Measurements from ENCODE around the gene SH3GL2. TPM values are rescaled to one million over a fixed set of nuclear protein-coding genes. Genes with fewer than 3 reads are reported as not detected.

Gene SH3GL2
- polyA plus RNA-seq, 5 donors, result 5.7 to 11.1 (median 8.5) TPM

DNA sequence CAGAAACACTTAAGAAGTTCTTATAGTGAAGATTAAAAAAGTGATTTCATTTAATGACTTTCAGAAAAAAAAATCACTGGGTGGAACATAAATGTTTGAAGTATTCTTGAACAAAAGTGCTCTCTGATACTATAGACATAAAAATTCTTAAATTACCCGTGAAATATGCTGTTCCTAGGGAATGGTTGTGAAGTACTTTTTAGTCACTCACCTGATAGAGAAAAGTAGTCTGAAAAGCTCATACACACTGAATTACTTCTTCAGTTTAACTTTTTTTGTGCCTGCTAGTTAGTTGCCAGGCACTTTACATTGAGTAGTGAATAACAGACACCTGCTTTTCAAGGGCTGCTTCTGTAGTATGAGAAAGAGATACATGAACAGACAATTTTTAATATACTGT, 78.0 kb downstream of the SH3GL2 start:
- DNase-seq, result no peak

DNA sequence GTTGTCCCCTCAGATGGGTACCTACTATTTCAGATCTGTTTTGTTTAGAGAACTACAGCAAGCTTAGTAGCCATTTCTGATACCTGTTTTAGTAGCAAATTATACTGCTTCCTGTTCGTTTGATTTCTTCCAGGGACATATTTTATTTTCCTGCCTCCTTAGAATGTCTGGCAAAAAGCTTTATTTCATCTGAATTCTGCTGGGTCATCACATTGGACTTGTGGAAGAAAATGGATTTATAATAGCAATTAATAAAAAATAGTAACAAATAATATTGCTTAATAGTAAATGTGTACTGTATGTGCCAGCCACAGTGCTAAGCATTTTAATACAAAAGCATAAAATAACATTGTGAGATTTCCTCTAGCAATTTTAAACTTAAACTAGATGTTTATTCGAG, 79.4 kb downstream of the SH3GL2 start:
- no peak for DNase-seq

DNA sequence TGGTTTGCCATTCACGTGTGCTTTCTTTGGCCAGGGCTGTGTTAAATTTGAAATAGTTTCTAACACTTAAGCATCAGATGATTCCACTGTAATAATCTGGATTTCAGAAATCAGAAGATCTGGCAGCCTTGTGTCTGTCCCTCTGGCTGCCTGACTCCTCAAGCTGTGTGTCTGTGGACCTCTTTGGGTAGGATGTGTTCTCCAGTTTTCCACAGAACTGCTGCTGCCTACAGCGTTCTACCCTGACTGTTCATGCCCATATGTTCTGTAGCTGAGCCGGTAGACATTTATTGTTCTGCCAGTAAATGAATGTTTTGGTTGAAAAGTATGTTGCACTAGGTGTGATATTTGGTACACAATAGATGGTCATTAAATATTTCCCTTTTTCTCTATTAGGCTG, 81.3 kb downstream of the SH3GL2 start:
- no peak for DNase-seq

DNA sequence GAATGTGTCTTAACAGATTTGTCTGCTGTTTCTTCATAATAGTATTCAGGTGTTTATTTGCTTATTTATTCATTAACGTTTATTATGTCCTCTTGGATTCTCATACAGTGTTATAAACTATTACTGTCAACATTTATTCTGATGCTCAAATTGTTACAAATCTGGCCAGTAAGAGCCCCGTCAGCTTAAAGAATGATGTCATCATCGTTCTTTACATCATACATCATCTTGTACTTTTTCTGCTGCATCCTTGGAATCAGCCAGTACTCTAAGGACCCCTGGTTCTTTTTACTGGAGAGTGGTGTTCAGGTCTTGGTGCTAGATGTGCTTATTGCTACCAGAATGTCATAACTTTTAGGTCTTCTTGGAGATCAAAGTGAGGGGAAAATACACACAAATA, 86.6 kb downstream of the SH3GL2 start:
- DNase-seq, result no peak

DNA sequence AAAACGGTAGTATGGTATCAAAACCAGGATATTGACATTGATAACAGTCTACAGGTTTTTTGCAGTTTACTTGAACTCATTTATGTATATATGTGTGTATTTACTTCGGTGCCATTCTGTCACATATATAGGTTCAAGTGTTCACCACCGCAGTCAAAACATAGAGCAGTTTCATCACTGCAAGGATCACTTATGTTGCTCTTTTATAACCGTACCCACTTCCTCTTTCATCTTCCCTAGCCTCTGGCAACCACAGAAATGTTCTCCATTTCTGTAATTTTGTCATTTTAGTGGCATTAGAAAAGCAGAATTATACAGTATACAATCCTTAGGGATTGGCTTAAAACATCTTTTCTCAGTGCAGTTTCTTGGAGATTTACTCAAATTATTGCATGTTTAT, 90.3 kb downstream of the SH3GL2 start:
- DNase-seq, result no peak

DNA sequence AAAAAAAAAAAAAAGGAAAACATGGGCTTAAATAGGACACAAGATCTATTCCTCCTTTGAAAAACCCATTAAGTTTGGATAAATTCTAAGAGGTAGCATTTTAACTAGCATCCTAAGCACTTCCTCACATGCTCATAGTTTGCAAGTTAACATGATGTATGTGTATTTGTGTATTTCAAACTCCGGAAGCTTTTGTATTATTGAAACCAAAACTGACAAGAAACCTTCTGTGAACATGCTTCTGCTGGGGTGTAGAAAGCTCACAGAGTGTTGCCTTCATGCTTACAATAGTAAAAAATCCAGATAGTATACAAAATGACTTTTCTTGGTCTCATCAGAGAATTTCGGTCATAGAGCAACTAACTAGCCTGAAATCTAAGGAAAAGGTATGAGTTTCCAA, 103.8 kb downstream of the SH3GL2 start:
- DNase-seq, result no peak

DNA sequence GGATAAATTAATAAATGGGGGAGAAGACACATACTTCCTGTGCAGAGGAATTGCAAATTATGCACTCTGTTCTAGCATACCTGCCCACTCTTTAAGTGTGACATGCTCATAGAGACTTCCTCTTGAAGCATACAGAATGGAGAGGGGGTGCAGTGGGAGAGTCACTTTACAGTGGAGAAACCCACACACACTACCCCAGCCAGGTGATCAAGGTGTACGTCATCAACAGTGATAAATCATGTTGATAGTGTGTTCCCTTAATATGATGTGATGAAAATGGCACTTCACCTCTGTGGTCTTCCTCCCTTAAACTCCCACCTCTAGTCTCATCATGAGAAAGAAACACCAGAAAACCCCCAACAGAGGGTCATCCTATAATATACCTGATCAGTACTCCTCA, 110.0 kb downstream of the SH3GL2 start:
- DNase-seq, result no peak

DNA sequence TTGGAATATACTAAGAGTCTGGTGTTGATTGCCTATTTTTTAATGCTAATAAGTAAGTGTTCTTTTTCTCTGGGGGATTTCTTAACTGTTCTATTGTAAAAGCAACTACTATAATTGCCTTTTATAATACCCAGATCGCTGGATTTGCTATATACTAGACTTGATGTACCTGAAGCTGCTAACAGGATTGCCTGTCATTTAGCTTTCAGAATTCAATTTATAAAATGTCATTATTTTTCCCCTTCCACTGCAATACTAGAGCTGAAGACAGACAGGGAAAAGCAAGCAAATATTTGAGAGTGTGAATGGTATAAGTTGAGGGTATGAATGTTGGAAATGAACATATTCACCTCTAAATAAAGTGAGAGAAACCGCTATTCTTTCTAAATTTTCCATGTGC, 115.5 kb downstream of the SH3GL2 start:
- DNase-seq, result no peak

DNA sequence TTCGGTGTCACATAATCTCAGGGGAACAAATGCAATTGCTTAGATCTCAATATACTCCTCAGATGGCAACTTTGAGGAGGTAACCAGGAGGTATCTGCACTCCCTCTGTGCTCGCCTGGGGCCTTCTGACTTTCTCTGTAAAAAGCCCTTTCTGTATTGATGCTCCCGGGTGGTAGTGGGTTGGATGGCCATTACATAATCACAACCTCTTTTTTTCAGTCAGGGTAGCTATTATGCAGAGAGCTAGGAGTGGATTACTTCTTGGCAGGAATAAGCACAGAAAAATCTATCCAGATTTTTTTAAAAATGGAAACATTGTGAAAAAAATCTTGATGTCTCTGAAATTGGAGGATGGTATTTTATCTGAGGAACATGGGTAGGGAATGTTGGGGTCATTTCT, 116.6 kb downstream of the SH3GL2 start:
- no peak for DNase-seq

DNA sequence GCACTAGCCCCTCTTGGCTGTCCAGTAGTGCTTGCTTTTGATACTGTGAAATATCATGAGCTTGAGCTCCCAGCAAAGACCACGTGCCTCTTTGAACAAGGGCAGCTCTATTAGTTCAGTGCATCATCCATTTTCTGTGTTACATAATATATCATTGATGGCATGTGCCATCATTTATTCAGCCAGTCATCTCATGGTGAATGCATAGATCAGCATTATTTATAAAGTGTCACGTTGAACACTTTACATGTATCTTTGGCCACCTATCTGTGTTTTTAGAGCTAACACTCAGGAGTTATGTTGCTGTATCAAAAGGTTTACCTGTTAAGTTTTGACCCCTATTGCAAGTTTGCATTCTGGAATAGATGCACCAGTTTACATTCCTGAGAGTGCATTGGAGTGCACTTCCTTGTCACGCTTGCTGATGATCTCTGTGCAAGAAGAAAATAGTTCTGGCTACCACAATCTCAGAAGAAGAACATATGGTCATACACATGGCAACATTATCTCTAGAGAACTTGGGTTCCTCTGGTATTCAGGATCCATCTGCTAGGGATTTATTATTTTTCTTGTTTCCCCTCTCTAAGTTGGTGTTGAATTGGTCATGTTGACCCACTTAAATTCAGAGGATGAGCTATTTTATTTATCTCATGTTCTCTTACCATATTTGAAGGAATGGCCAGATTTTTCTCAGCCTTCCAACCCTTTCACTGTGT, 120.9 kb downstream of the SH3GL2 start:
- DNase-seq, result no peak

DNA sequence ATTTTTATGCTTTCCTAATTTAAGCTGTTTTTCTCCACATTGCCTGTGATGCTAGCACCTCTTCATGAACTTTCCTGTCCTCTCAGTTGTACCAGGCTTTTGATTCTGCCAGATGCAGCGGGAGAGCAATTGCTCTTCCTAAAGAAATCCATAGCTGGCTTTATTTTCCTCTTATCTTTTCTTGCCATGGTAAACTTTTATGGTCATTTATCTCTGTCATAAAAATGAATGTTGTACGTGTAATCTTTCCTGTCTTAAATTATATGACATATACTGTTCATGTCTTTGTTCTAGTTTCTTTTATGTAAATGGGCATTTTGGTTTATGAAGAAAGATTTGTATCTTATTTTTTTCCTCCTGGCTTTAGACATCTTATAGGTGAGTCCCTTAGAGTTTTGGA, 127.5 kb downstream of the SH3GL2 start:
- DNase-seq, result no peak

DNA sequence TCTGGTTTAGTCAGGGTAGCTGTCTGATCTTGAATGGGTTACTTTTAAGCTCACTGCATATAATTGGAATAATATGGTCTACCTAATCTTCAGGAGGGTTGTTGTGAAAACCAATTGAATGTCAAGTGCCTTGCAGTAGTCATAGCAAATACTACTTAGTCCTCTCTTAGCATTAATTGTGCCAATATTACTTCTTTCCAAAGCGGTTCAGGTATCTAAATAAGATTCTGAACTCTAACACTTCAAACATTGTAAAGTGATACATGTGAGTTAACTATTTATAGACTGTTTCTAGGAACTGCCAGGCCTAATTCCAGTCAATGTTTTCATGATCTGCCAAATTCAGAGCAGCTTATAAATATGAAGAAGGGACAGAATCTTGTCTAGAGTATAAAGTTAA, 140.2 kb downstream of the SH3GL2 start:
- DNase-seq, result no peak

DNA sequence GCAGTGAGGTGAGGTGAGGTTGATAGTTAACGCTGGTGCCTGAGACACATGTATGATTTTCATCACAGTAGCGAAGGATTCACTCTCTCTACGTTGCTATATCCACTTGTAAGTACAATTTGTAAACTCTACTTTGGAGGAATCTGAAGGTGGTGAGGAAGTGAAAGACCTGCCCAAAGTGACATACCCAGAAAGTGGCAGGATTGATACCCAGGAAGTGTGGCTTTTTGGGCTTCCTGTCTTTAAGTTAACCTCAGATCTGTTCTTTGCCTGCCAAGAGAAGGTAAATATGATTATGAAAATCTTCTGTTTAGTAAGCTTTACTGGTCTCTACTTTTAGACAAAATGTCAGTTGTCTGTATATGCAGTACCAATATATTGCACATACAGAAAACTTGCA, 143.1 kb downstream of the SH3GL2 start:
- DNase-seq, result no peak

DNA sequence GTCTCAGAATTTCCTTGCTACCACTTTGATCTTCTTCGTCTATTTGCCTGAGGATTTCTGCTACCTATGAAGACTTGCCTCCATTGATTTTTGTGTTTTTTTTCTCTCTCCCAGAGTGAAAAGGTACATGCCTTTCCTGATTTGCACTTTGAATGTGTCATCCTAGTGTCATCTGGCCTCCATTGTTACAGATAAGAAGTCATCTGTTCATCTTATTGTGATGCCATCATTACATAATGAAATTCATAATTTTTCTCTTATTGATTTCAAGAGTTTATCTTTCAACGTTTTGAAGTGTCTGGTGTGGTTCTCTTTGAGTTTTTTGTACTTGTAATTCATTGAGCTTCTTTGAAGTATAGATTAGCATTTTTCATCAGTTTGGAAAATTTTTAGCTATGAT, 144.8 kb downstream of the SH3GL2 start:
- no peak for DNase-seq

DNA sequence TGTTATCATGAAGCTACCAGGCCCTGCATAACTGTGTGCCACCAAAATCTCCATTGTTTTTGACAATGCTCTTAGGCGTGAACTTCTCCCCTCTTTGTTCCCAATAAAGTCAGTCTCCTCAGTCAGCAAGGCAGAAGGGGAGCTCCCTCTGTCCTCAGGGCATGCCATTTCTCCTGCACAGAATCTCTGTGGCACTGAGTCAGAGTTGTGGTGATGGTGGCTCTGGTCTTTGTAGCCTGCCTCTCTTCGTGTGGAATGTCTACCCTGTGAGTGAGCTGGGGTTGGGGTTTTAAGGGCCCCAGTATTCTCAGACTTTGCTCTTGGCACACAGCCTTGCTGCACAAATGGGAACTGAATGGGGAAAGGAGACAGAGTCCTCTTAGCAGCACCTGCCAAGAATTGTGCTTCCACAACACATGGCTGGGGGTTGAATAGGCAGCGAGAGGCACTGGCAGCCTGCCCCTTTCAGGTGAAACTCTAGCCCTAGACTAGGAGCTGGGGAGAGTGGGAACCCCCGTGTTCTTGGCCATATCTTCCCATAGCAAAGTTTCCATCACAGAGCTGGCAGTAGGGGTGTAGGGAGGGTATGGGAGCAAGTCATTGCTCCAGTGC, 146.6 kb downstream of the SH3GL2 start:
- no peak for DNase-seq

DNA sequence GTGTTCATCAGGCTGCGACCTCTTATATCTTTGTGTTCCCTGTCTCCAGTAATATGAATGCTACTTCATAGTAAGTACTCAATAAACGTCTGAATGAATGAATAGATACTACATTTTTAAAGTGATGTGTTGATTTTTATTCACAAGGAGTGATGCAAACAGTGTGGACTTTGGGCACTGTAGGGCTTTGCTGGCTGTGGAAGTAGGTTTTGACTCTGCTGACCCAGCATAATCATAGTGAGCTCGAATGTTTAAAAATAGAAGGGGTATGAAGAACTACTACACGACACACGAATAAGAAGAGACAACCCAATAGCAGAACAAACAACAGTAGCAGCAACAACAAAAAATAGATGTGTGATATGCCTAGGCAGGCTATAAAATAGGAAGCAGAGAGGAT, 147.4 kb downstream of the SH3GL2 start:
- DNase-seq, result no peak

DNA sequence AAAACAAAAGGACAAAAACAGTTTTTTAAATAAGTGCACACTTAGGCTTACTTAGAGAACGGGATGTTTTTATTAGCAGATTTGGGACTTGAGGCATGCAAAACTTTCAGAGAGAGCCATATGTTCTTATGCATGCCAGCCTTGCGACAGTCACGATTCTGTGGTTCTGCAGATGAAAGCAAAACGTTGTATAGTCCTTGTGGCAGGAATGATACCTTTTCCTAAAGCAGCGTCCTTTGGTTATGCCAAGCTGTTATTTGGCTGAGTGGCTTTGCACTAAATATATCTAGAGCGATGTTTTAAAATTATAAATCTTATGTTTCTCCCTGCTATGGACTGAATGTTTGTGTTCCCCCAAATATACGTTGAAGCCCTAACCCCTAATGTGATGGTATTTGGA, 152.0 kb downstream of the SH3GL2 start:
- DNase-seq, result no peak

DNA sequence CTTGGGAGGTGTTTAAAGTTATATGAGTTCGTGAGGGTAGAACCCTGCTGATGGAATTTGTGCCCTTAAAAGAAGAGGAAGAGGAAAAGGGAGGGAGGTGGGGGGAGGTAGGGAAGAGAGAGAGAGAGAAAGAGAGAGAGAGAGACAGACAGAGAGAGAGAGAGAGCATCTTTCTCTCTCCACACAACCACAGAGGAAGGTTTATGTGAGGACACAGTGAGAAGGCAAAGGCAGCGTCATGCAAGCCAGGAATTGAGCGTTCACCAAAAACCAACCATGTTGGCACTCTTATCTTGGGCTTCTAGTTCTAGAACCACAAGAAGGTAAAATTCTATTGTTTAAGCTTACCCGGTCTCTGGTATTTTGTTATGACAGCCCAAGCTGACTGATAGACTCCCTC, 152.4 kb downstream of the SH3GL2 start:
- DNase-seq, result no peak

DNA sequence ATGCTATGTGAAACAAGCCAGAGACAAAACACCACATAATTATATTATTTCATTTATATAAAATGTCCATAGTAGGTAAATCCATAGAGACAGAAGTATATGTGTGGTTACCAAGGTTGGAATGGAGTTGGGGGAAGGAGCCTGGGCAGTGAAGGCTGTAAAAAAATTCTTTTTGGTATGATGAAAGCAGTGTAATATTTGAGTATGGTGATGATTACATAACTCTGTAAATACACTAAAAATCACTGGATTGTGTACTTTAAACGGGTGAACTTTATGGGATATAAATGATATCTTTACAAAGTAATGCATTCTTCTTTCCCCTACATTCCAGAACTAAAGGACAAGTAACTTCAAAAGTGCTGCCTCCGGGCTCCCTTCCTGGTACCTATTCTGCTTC, 155.8 kb downstream of the SH3GL2 start:
- no peak for DNase-seq

DNA sequence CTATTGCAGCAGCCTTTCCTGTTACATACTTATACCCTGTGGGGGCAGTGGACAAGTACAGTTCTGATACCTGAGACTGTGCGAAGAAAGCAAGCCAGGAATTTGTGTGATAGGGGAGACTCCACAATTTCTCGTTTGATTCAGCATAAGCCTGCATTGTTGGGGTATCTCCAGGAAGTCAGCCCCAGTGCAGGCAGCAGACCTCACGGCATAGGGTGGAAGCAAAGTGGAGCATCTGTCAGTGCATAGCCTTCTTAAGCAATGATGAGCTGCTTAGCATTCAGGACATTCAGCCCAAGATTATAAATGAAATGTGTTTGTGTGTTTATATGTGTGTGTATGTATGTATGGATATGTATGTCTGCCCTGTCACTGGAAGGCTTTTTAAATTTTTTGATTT, 157.0 kb downstream of the SH3GL2 start:
- DNase-seq, result no peak

DNA sequence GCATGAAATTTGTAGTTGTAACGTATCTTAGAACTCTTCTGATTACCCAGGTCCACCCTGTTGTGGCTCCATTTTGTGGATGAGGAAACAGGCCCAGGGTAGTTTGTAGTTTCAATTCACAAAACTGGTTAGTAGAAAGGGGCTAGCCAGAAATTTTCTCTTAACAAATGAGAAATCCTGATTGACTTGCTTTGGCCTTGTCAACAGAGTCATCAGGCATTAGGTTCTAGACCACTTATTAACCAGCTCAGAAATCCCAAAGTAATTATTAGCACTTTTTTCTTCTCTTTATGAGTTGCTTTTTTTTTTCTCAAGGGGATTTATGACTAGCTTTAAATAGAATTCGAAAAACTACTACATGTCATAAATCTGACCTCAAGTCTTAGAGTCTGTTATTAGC, 160.2 kb downstream of the SH3GL2 start:
- DNase-seq, result no peak

DNA sequence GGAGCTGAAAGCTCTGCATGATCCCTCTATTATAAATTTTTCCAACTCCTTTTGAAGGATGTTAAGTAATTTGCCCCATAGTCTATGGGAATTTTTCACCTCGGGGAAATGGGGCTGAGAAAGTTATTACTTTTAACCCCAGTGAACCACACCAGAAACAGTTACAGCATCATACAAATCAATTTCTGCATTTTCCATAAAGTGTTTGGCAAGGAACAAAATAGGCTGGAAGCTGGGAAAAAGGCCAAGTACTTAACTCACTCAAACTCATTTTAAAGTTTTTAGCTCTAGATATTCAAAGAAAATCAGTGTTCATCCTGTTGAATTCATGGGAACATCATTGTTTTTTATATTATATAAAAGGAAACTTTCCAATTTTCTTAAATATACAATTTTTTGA, 160.9 kb downstream of the SH3GL2 start:
- peak in 1 of 2 donors; percentile 2 for DNase-seq

DNA sequence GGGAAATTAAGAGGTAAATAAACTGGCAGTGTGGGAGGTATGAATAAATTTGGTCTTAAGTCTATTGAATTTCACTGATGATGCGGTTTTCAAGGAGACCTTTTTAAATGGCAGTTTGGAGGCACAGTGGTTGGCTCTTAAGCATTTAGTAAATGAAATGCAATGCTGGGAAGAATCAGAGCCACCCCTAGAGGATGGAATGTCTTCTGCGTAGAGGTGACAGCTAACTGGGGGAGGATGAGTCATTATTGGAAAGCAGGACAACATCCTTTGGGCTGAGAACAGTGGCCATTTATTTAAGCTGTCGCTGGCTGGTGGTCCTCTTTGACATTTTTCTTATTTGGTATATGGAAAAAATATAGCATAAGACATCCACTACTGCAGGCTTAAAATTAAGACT, 163.2 kb downstream of the SH3GL2 start:
- no peak for DNase-seq

DNA sequence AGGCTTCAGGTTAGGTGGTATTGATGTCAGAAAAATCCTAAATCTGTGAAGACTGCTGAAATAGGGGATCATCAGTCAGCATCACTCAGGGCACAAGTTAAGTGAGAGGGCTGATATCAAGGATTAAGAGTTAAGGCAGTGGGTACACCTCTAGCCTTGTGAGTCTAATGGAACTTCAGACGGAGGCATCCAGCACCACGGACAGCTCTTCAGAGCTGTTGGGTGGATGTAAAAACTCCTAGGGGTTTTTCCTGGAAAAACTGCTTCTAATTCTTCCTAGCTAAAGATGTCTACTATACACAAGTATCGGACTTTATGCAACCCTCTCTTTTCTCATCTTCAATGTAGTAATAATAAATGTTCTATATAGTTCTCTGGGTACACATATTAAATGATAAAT, 165.9 kb downstream of the SH3GL2 start:
- peak in 1 of 2 donors; percentile 24 for DNase-seq

All from right lung (tissue), 5 donors.